Endometrial microvascular endothelial cells (primary cell): ENCODE results near the gene C1RL. TPM values are rescaled to one million over a fixed set of nuclear protein-coding genes. Genes with fewer than 3 reads are reported as not detected.

Experiments
- in situ Hi-C: cut with HindIII; loops from 2 replicates; pipeline ENCODE4 v1.10.0; 2017; ENCODE audit warnings: low sequenced_read_pairs, low pct_unique_long_range_greater_than_20kb; ENCODE audit errors: inconsistent ontology term
- total RNA-seq: library from RNA; depleted of rRNA; stranded (reverse); fragments of >200 nt; gene quantifications from one replicate; pipeline ENCODE4 v1.2.3, GENCODE V29; 2015; ENCODE audit errors: inconsistent ontology term

C1RL gene
- total RNA-seq, 1 donor from 2014 or later = 22.3 TPM

DNA sequence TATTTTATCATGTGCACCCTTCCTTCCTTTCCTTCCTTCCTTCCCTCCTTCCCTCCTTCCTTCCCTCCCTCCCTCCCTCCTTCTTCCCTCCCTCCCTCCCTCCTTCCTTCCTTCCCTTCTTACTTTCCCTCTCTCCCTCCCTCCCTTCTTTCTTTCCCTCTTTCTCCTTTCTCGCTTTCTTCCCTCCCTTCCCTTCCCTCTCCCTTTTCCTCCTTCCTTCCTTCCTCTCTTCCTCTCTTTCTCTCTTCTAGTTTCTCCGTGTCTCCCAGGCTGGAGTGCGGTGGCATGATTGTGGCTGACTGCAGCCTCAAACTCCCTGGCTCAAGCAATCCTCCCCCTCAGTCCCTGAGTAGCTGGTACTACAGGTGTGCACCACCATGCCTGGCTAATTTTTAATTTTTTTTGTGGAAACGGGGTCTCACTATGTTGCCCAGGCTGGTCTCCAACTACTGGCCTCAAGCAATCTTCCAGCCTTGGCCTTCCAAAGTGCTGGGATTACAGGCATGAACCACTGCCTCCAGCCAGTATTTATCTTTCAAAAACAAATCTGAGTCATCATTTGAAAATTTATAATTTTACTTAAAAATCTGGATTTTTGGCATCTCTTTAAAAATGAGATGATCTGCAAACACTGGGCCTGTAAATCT is 7.8 kb downstream of the C1RL start:
- in situ Hi-C loops = loop anchor here (25.0 kb wide), 1 partner anchor 89 kb away; the partner anchor contains the start of gene LPCAT3

- in situ Hi-C loops = loop anchor here (25.0 kb wide), 1 partner anchor 88 kb away; the partner anchor contains the start of gene LPCAT3
Observed at GRCh38 chr12:7100239-7100638, 8.8 kb downstream of the C1RL start.

DNA sequence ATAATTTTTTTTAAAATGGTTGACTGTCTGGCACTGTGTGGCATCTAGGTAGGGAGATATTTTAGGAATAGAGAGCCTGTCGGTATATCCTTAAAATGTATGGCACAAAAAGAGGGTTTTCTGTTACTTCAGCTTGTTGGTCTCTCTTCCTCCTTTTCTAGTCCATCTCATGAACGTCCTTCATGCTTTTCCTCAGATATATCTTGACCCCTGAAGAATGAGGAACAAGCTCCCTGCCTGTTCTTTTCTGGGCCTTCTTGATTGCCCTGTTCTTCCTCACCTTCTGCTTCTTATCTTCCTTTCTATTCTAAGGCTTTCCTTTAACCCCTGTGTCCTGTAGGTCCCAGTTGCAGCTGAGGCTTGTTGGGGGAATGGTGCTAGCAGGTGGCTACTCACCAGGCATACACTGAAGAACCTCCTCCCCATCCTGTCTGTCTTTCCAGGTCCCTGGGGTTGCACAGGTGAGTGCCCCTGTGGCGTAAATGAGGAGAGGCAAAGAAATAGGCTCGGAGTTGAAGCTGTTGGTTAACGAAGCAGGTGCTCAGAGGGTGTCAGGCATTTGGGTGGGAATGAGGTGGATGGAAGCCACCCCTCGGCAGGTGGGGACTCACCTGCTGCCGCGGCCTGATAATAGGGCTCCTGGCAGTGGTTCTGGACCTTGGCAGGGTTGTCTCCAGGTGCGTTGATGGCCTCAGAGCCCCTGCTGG is 9.6 kb downstream of the C1RL start:
- in situ Hi-C loops = no loop called here

- in situ Hi-C loops = no loop called here
Observed at GRCh38 chr12:7096979-7097378, 12.0 kb downstream of the C1RL start.

DNA sequence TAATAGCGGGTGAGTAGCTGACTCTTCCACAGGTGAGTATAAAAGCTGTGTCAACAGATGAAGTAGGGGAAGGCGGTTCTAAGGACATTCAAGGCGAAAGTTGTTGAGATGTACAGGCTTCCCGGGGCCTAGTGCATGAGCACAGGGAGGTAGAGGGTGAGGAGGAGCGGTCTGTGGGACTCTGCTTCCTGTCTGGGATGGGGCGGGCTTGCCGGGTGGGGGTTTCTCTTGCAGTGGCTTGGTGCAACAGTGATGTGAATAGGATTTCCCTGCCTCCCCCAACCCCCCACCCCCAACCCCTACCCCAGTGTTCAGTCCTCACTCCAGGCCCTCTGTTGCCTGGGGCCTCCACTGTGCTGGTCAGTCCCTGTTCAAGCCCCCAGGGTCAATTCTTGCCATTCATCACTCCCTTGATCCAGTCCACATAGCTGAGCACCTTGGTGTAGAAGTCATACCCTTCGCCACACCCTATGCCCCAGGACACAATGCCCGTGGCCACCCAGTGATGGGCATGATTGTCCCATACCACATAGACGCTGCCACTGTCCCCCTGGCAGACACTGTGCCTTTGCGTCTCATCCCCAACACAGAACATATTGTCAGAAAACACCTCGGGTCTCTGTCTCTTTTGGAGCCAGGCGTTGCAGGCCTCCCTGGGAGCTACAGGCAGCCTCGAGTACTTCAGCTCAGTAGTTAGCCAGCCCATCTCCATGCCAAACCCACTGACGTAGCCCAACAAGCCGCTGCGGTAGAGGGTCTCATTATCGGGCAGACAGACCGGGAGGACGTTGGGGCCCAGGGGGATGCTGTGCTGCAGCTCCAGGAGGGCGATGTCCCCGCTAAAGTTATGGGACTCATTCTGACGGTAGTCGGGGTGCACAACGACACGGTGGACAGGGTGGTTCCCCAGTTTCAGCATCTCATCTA is 12.7 kb downstream of the C1RL start:
- in situ Hi-C loops = no loop called here

GRCh38 chr12:7093892-7094291 is 15.1 kb downstream of the C1RL start:
- in situ Hi-C loops = no loop called here

GRCh38 chr12:7093486-7093885 is 15.5 kb downstream of the C1RL start:
- in situ Hi-C loops = no loop called here

- in situ Hi-C loops = no loop called here
Observed at GRCh38 chr12:7092986-7093460, 16.0 kb downstream of the C1RL start.

DNA sequence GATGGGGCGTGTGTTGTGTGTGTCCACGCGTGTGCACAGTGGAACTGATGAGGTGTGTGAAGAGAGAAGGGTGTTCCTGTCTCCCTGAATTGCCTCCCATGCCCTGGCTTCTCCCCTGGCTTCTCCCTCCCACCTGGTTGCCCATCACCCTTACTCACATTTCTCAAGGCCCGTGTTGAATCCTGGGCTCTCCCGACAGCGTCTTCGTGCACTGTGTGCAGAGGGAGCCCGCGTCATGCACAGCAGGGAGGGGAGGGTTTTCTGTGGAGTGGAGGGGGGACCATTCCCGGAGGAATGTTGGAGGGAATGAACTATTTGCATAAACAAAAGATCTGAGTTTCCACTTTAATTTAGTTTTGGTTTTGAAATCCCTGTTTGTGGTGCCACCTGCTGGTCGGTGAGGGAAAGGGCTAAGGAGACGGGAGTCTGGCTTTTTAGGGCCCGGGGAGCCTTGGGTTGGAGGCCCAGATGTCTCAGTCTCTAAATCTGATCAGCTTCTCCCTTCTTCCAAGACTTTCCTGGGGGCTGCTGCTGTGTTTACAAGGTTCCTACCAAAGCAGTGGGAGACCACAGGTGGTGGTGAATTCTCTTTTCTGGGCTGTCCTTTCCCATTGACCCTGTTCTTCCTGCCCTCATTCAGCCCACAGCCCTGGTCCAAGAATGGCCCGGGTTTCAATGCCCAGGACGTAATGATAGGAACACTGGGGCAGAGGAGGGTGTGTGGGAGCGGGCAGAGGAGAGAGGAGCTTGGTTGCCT is 16.6 kb downstream of the C1RL start, which contains the start of gene C1R:
C1R (minus strand) TSS at position 217 of the 757 bp plus-strand sequence; CDS start at position 160, 57 bp downstream.
- in situ Hi-C loops = no loop called here

- in situ Hi-C loops = no loop called here
Observed at GRCh38 chr12:7091660-7092228, 17.3 kb downstream of the C1RL start.

DNA sequence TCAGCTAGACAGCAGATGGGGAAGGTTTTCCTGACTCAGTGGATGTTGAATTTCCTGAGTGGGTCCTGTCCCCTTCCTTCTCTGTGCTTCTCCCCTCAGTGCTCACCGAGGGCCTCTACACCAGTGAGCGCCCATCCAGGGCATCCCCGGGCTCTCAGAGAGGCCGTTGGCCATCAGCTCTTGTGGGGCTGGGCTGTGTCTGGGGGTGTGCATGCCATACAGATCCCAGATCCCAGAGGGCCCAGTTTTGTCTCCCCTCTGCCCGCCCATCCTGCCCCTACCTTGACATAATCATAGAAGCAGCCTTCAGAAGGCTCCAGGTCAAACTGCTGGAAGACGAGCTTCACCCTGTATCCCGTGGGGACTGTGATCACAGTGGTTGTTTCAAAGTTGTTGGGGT is 17.8 kb downstream of the C1RL start:
- in situ Hi-C loops = no loop called here

GRCh38 chr12:7090222-7090998 is 18.6 kb downstream of the C1RL start:
- in situ Hi-C loops = no loop called here

DNA sequence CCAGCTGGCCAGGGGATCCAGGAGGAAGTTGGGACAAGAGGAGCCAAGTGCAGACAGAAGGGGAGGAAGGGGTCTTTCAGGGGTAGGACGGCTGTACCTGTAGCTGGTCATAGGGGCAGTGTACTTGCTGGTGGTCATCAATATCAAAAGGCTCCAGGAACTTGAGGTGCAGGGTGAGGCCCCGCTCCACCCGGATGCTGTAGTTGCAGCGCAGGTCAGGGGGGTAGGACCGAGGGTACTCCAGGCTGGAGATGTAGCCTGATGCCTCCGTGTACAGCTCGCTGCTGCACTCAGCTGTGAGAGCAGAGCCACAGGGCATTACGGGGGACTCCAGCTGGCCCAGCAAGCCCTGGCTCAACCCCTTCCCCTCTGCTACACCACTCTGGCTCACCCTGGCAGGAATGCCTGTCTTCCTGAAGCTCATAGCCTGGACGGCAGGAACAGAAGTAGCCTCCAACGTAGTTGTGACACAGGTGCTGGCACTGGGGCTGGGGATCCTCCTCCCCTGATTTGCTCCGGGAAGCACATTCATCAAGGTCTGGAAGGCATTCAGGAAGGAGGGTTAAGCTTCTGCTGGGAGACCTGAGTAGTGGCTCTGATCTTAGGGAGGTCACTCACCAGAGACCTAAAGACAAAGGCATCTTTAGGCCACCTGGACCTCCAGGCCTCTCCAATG is 19.7 kb downstream of the C1RL start:
- in situ Hi-C loops = no loop called here

GRCh38 chr12:7083125-7083524 is 25.9 kb downstream of the C1RL start:
- in situ Hi-C loops = no loop called here

GRCh38 chr12:7081037-7081436 is 28.0 kb downstream of the C1RL start:
- in situ Hi-C loops = no loop called here

- in situ Hi-C loops = no loop called here
Observed at GRCh38 chr12:7079826-7080125, 29.2 kb downstream of the C1RL start.

GRCh38 chr12:7078163-7078562 is 30.9 kb downstream of the C1RL start:
- in situ Hi-C loops = no loop called here
